HEK293 (cell line): ENCODE data around the gene CTIF.

ENCODE experiments used
- CTCF ChIA-PET: fragments of 350-600 bp; formaldehyde crosslinking; extraction: SDS; loops from one replicate; lab custom pipeline; 2021; ENCODE audit warnings: antibody characterized with exemption; lab: Yijun Ruan, JAX
- POLR2A ChIA-PET: fragments of 300-600 bp; formaldehyde crosslinking; extraction: SDS; loops from one replicate; lab custom pipeline; 2020; ENCODE audit warnings: antibody characterized with exemption, inconsistent platforms; lab: Yijun Ruan, JAX
- H3K27ac ChIP-seq: fragments of 200-500 bp; sonication (Bioruptor generic); 2 replicates; pipeline ENCODE4 v1.5.1; 2014; ENCODE audit warnings: low read depth, low read length, control low read depth, inconsistent platforms; ENCODE audit errors: extremely low read depth
- H3K36me3 ChIP-seq, 2 experiments: fragments of 200-500 bp in 1 of 2; sonication (Bioruptor generic) in 1 of 2; 1 replicate in 1 of 2; 2 replicates in 1 of 2; pipeline ENCODE4 v1.5.1; 2014 to 2017; ENCODE audit warnings: inconsistent platforms in 2 of 2, low read length in 2 of 2; ENCODE audit not compliant: control insufficient read depth in 2 of 2, insufficient read depth in 1 of 2
- H3K4me1 ChIP-seq: fragments of 200-500 bp; sonication (Bioruptor generic); 2 replicates; pipeline ENCODE4 v1.5.1; 2014; ENCODE audit warnings: mild to moderate bottlenecking, low read length, inconsistent platforms; ENCODE audit not compliant: control insufficient read depth, insufficient read depth
- H3K4me3 ChIP-seq: 2 replicates; pipeline ENCODE4 v1.5.1; 2011; ENCODE audit warnings: low read depth, mild to moderate bottlenecking, control low read depth, low read length, moderate library complexity
- H3K9me3 ChIP-seq: fragments of 200-500 bp; sonication (Bioruptor generic); 2 replicates; pipeline ENCODE4 v1.5.1; 2014; ENCODE audit warnings: low read depth, low read length, inconsistent platforms; ENCODE audit not compliant: control insufficient read depth, insufficient read depth
- EGR2 ChIP-seq: fragments of 450-650 bp; formaldehyde crosslinking; IDR thresholded peaks from 2 replicates; pipeline ENCODE4 v1.5.1; 2016; ENCODE audit warnings: low read depth, missing biosample characterization, missing genetic modification characterization
- ELK4 ChIP-seq: IDR thresholded peaks from 2 replicates; pipeline ENCODE4 v1.6.1; 2011; ENCODE audit warnings: mild to moderate bottlenecking, low read depth, low read length, borderline replicate concordance
- GLIS1 ChIP-seq: fragments of 450-650 bp; formaldehyde crosslinking; IDR thresholded peaks from 2 replicates; pipeline ENCODE4 v1.5.1; 2016; ENCODE audit warnings: missing biosample characterization, missing genetic modification characterization
- IKZF3 ChIP-seq: fragments of 450-650 bp; IDR thresholded peaks from 2 replicates; pipeline ENCODE4 v1.5.0; 2018; ENCODE audit warnings: missing biosample characterization, mild to moderate bottlenecking, missing genetic modification characterization, moderate library complexity
- SCRT1 ChIP-seq: fragments of 450-650 bp; formaldehyde crosslinking; IDR thresholded peaks from 2 replicates; pipeline ENCODE4 v1.5.1; 2016; ENCODE audit warnings: missing biosample characterization, missing genetic modification characterization, borderline replicate concordance
- YY2 ChIP-seq: fragments of 450-650 bp; formaldehyde crosslinking; IDR thresholded peaks from 2 replicates; pipeline ENCODE4 v1.5.1; 2016; ENCODE audit warnings: missing biosample characterization, missing genetic modification characterization
- ZBTB26 ChIP-seq: fragments of 450-650 bp; formaldehyde crosslinking; optimal IDR thresholded peaks from 2 replicates; pipeline ENCODE3; 2016; ENCODE audit warnings: missing biosample characterization, mild to moderate bottlenecking, missing genetic modification characterization
- ZBTB6 ChIP-seq: fragments of 450-650 bp; formaldehyde crosslinking; IDR thresholded peaks from 2 replicates; pipeline ENCODE4 v1.5.1; 2017; ENCODE audit warnings: missing biosample characterization, missing genetic modification characterization
- ZBTB7A ChIP-seq: fragments of 450-650 bp; formaldehyde crosslinking; IDR thresholded peaks from 2 replicates; pipeline ENCODE4 v1.5.1; 2016; ENCODE audit warnings: low read depth, missing biosample characterization, missing genetic modification characterization
- ZNF112 ChIP-seq: fragments of 450-650 bp; formaldehyde crosslinking; IDR thresholded peaks from 2 replicates; pipeline ENCODE4 v1.5.0; 2017; ENCODE audit warnings: missing biosample characterization, missing genetic modification characterization
- ZNF121 ChIP-seq: fragments of 450-650 bp; formaldehyde crosslinking; IDR thresholded peaks from 2 replicates; pipeline ENCODE4 v1.5.1; 2016; ENCODE audit warnings: missing biosample characterization, missing genetic modification characterization
- ZNF239 ChIP-seq: fragments of 450-650 bp; formaldehyde crosslinking; IDR thresholded peaks from 2 replicates; pipeline ENCODE4 v1.5.1; 2016; ENCODE audit warnings: missing biosample characterization, missing genetic modification characterization
- ZNF350 ChIP-seq: fragments of 450-650 bp; formaldehyde crosslinking; IDR thresholded peaks from 2 replicates; pipeline ENCODE4 v1.5.0; 2017; ENCODE audit warnings: missing biosample characterization, mild to moderate bottlenecking, missing genetic modification characterization
- ZNF354C ChIP-seq: fragments of 450-650 bp; formaldehyde crosslinking; IDR thresholded peaks from 2 replicates; pipeline ENCODE4 v1.5.1; 2016; ENCODE audit warnings: missing biosample characterization, missing genetic modification characterization, low read depth, borderline replicate concordance
- ZNF37A ChIP-seq: fragments of 450-650 bp; IDR thresholded peaks from 2 replicates; pipeline ENCODE4 v1.5.1; 2018; ENCODE audit warnings: missing biosample characterization, missing genetic modification characterization
- ZNF394 ChIP-seq: fragments of 450-650 bp; formaldehyde crosslinking; IDR thresholded peaks from 2 replicates; pipeline ENCODE4 v1.5.1; 2016; ENCODE audit warnings: missing biosample characterization, missing genetic modification characterization, mild to moderate bottlenecking, moderate library complexity, borderline replicate concordance
- ZNF48 ChIP-seq: fragments of 450-650 bp; formaldehyde crosslinking; IDR thresholded peaks from 2 replicates; pipeline ENCODE4 v1.5.1; 2016; ENCODE audit warnings: missing biosample characterization, missing genetic modification characterization
- ZNF530 ChIP-seq: fragments of 450-650 bp; formaldehyde crosslinking; IDR thresholded peaks from 2 replicates; pipeline ENCODE4 v1.5.1; 2016; ENCODE audit warnings: low read depth, missing biosample characterization, missing genetic modification characterization
- ZNF600 ChIP-seq: fragments of 450-650 bp; formaldehyde crosslinking; IDR thresholded peaks from 2 replicates; pipeline ENCODE4 v1.5.1; 2016; ENCODE audit warnings: missing biosample characterization, missing genetic modification characterization
- ZNF654 ChIP-seq: fragments of 450-650 bp; formaldehyde crosslinking; IDR thresholded peaks from 2 replicates; pipeline ENCODE4 v1.5.1; 2016; ENCODE audit warnings: low read depth, missing biosample characterization, missing genetic modification characterization
- ZNF785 ChIP-seq: fragments of 450-650 bp; formaldehyde crosslinking; IDR thresholded peaks from 2 replicates; pipeline ENCODE4 v1.5.1; 2016; ENCODE audit warnings: missing biosample characterization, missing genetic modification characterization
- ZNF792 ChIP-seq: fragments of 450-650 bp; formaldehyde crosslinking; IDR thresholded peaks from 2 replicates; pipeline ENCODE4 v1.5.1; 2016; ENCODE audit warnings: missing biosample characterization, missing genetic modification characterization
- TF ChIP-seq, protein P1 (sequence below): fragments of 450-650 bp; formaldehyde crosslinking; IDR thresholded peaks from 2 replicates; pipeline ENCODE4 v1.5.1; 2016; ENCODE audit warnings: missing biosample characterization, missing genetic modification characterization
- TF ChIP-seq, protein P2 (sequence below): fragments of 450-650 bp; formaldehyde crosslinking; IDR thresholded peaks from 2 replicates; pipeline ENCODE4 v1.5.1; 2016; ENCODE audit warnings: missing biosample characterization, missing genetic modification characterization

CTIF gene

DNA sequence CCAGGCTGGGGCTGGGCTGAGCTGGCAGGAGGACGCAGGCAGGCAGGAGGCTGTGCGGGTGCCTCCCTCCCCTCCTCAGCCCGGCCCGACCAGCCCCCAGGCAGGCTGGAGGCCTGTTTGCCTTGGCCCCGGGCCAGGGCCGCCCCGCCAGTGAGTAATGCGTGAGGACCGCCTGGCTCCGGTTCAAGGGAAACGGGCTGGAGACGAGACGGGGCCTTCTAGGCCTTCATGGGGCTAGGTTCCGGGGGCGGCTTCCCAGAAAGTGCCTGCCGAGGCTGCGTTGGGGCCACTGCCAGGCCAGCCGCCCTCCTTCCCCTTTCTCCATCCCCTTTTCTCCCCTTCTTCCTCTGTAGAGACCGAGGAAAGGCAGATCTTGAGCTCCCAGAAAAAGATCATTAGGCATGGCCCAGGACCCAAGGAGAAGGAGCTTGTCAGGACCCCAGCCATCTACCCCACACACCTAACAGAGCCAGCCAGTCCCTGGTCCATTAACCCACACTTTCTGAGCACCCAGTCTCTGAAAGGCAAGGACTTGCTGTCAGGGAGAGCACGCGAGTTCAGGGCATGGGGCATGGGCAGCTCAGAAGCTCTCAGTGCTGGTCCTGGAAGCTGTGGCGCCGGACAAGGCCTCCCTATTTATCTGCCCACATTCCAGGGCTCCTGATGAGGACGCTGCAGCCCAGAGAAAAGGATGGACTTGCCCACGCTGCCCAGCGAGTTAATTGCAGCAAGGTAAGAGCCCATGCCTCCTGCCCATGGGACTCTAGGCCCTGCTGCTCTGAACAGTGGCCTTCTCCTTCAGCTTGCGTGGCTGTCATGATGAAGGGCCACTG lies 363.4 kb downstream of the CTIF start (continued):
- TF ChIP-seq, protein P1, sequence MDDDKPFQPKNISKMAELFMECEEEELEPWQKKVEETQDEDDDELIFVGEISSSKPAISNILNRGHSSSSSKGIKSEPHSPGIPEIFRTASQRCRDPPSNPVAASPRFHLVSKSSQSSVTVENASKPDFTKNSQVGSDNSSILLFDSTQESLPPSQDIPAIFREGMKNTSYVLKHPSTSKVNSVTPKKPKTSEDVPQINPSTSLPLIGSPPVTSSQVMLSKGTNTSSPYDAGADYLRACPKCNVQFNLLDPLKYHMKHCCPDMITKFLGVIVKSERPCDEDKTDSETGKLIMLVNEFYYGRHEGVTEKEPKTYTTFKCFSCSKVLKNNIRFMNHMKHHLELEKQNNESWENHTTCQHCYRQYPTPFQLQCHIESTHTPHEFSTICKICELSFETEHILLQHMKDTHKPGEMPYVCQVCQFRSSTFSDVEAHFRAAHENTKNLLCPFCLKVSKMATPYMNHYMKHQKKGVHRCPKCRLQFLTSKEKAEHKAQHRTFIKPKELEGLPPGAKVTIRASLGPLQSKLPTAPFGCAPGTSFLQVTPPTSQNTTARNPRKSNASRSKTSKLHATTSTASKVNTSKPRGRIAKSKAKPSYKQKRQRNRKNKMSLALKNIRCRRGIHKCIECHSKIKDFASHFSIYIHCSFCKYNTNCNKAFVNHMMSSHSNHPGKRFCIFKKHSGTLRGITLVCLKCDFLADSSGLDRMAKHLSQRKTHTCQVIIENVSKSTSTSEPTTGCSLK (tag by site-specific recombination): no peak
- TF ChIP-seq ZNF350 (peak; percentile 12; the same call in 1 of the 2 replicates), ZNF239 (tag by site-specific recombination) (0 out of 2 replicates have a peak, but pooled peaks have one; percentile 35), ZNF530 (no peak), ZNF792 (tag by site-specific recombination) (no peak)

DNA sequence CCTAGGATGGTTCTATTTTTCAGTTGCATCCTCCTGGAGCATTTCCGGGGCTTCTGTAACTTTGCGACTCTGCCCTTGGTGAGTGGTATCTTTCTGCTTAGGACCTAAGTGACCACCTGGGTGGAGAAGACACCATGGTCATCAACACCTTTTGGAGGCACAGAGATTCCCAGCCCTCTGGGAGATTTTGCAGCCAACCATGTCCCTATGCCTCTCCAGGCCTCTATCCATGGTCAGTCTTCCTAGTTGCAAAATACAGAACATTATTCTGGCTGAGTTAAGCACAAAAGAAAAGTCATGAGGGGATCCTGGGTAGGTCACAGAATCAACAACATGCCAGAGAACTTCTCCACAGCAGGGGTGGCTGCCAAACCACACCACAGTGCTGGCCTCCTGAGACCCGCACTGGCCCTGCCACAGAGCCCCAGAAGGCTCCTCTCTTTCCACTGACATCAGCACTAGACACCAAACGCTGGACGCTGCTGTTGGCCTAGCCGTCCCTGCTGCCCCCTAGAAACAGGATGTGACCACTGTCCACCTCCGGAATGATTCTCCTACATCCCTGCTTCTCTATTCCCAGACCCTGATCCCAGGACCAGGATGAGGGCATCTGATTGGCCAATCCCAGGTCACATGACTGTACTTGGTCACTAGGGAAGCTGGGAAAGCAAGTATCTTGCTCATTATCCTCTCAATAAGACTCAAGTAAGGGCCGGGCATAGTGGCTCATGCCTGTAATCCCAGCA lies 364.2 kb downstream of the CTIF start:
- no peak for TF ChIP-seq ELK4
- TF ChIP-seq GLIS1: no peak
- no peak for TF ChIP-seq ZNF112
- no peak for TF ChIP-seq ZBTB26 (tag by site-specific recombination)
- TF ChIP-seq ZNF654 (tag by site-specific recombination): no peak
- no peak for TF ChIP-seq ZNF785 (tag by site-specific recombination)
- no peak for TF ChIP-seq ZBTB7A (tag by site-specific recombination)
- no peak for TF ChIP-seq IKZF3
- POLR2A ChIA-PET: interaction anchor here (0.6 to 1.8 kb wide), 8 partner anchors 13 to 73 kb away, joined by 3 to 7 read pairs (median 4); no protein-coding TSS in a partner anchor
- H3K4me3 ChIP-seq: no peak overlapping the region
- peak overlapping the region; percentile 97 for H3K27ac ChIP-seq
- no peaks in the 10 kb centered on the region for H3K36me3 ChIP-seq
- CTCF ChIA-PET: interaction anchor here (0.8 to 1.9 kb wide), 4 partner anchors 13 to 544 kb away, joined by 3 to 8 read pairs (median 4); no protein-coding TSS in a partner anchor
- no peaks in the 10 kb centered on the region for H3K9me3 ChIP-seq
- peaks cover 14% of the 10 kb centered on the region for H3K4me1 ChIP-seq

DNA sequence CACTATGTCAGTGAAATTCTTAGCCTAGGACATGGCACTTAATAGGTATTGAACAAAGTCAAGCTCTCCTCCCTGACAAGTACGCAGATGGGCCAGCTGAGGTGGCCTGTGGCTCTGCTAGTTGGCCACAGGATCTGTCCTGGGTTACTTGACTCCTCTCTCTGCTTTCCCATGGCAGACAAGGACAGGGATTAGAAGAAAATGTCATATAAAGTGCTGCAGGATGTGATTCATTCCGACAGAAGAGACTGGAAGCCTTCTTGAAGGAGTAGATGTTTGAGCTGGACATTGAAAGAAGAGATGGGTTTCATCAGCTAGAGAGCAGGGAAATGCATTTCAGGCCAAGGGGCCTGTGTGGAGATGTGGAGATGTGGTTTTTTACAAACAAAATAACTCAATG lies 365.3 kb downstream of the CTIF start:
- ChIA-PET CTCF (interaction anchor here (0.8 to 1.5 kb wide), 2 partner anchors 128 to 457 kb away, joined by 3 read pairs; no protein-coding TSS in a partner anchor), POLR2A (no interaction called here)
- H3K4me1 ChIP-seq: peaks cover 14% of the 10 kb centered on the region
- no peaks in the 10 kb centered on the region for H3K9me3 ChIP-seq
- H3K4me3 ChIP-seq: no peak overlapping the region
- no peak overlapping the region for H3K27ac ChIP-seq
- no peaks in the 10 kb centered on the region for H3K36me3 ChIP-seq
- TF ChIP-seq ZNF121: no peak
- no peak for TF ChIP-seq EGR2
- TF ChIP-seq ZNF48 (tag by site-specific recombination): no peak
- no peak for TF ChIP-seq ZNF37A (tag by site-specific recombination)
- TF ChIP-seq ZNF600 (tag by site-specific recombination): no peak
- TF ChIP-seq ZBTB6 (tag by site-specific recombination): no peak
- no peak for TF ChIP-seq ZNF354C (tag by site-specific recombination)
- no peak for TF ChIP-seq YY2 (tag by site-specific recombination)
- no peak for TF ChIP-seq ZBTB26 (tag by site-specific recombination)
- no peak for TF ChIP-seq SCRT1 (tag by site-specific recombination)
- TF ChIP-seq, protein P2, sequence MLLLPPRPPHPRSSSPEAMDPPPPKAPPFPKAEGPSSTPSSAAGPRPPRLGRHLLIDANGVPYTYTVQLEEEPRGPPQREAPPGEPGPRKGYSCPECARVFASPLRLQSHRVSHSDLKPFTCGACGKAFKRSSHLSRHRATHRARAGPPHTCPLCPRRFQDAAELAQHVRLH (tag by site-specific recombination): no peak
- TF ChIP-seq ZNF394 (tag by site-specific recombination): no peak
